Liver (tissue), 9 donors: ENCODE measurements around the gene IL17RD. TPM values are rescaled to one million over a fixed set of nuclear protein-coding genes. Genes with fewer than 3 reads are reported as not detected.

Experiments
- DNase-seq: peaks from one replicate; pipeline ENCODE4 v3.0.0-alpha.2; 2017; ENCODE audit warnings: low spot score
- H3K27ac ChIP-seq, 2 donors: one replicate each; pipeline ENCODE4 v1.7.0; 2013; ENCODE audit warnings: inconsistent platforms in 2 of 2, low read length in 2 of 2, control low read depth in 1 of 2, low read depth in 1 of 2, mild to moderate bottlenecking in 1 of 2
- H3K27me3 ChIP-seq, 4 donors: one replicate each; pipeline versions ENCODE4 v1.6.1 to v1.7.0; 2013; ENCODE audit warnings: low read length in 3 of 4, inconsistent platforms in 1 of 4, mild to moderate bottlenecking in 1 of 4, moderate library complexity in 1 of 4; ENCODE audit not compliant: control insufficient read depth in 4 of 4, insufficient read depth in 4 of 4
- H3K36me3 ChIP-seq, 4 donors: one replicate each; pipeline versions ENCODE4 v1.6.1 to v1.7.0; 2013; ENCODE audit warnings: low read length in 3 of 4, mild to moderate bottlenecking in 3 of 4, low read depth in 1 of 4, moderate library complexity in 1 of 4; ENCODE audit not compliant: control insufficient read depth in 4 of 4, insufficient read depth in 3 of 4
- H3K4me1 ChIP-seq, 4 donors: one replicate each; pipeline versions ENCODE4 v1.6.1 to v1.7.0; 2013; ENCODE audit warnings: low read length in 3 of 4, mild to moderate bottlenecking in 3 of 4, moderate library complexity in 1 of 4; ENCODE audit not compliant: control insufficient read depth in 4 of 4, insufficient read depth in 4 of 4
- H3K4me3 ChIP-seq, 3 donors: one replicate each; pipeline versions ENCODE4 v1.6.1 to v1.7.0; 2013; ENCODE audit warnings: low read length in 3 of 3, control low read depth in 1 of 3, low read depth in 1 of 3, mild to moderate bottlenecking in 1 of 3
- H3K9ac ChIP-seq, 2 donors: one replicate each; pipeline ENCODE4 v1.7.0; 2013; ENCODE audit warnings: low read length in 2 of 2, mild to moderate bottlenecking in 2 of 2, moderate library complexity in 2 of 2, control low read depth in 1 of 2, low read depth in 1 of 2
- H3K9me3 ChIP-seq, 4 donors: one replicate each; pipeline versions ENCODE4 v1.6.1 to v1.7.0; 2013; ENCODE audit warnings: low read length in 3 of 4; ENCODE audit not compliant: control insufficient read depth in 4 of 4
- ATF3 ChIP-seq: IDR thresholded peaks from 2 replicates; pipeline ENCODE4 v1.6.1; 2016; ENCODE audit warnings: antibody characterized with exemption
- CTCF ChIP-seq: fragments of 150-350 bp; IDR thresholded peaks from 2 replicates; pipeline ENCODE4 v1.5.1; 2017; ENCODE audit warnings: improper control_type of control experiment, low read depth, low read length; ENCODE audit not compliant: missing input control
- EGR1 ChIP-seq, 2 donors: IDR thresholded peaks; 2 replicates each; pipeline ENCODE4 v1.6.1; 2016 to 2018; ENCODE audit warnings: antibody characterized with exemption in 2 of 2, low read depth in 2 of 2
- FOXA1 ChIP-seq: IDR thresholded peaks from 2 replicates; pipeline ENCODE4 v1.6.1; 2016; ENCODE audit warnings: antibody characterized with exemption
- FOXA2 ChIP-seq: IDR thresholded peaks from 2 replicates; pipeline ENCODE4 v1.6.1; 2016; ENCODE audit warnings: antibody characterized with exemption
- GABPA ChIP-seq, 2 donors: IDR thresholded peaks in 1 of 2; conservative IDR thresholded peaks in 1 of 2; 2 replicates each; pipeline ENCODE4 v1.6.1; 2016; ENCODE audit warnings: antibody characterized with exemption in 2 of 2, mild to moderate bottlenecking in 1 of 2, moderate library complexity in 1 of 2
- HNF4A ChIP-seq, 2 donors: conservative IDR thresholded peaks; 2 replicates each; pipeline ENCODE4 v1.6.1; 2016; ENCODE audit warnings: antibody characterized with exemption in 2 of 2, mild to moderate bottlenecking in 2 of 2
- JUND ChIP-seq, 2 donors: IDR thresholded peaks; 2 replicates each; pipeline ENCODE4 v1.6.1; 2016; ENCODE audit warnings: antibody characterized with exemption in 2 of 2
- MAX ChIP-seq: IDR thresholded peaks from 2 replicates; pipeline ENCODE4 v1.6.1; 2016; ENCODE audit warnings: antibody characterized with exemption
- NR2F2 ChIP-seq: IDR thresholded peaks from 2 replicates; pipeline ENCODE4 v1.6.1; 2016; ENCODE audit warnings: antibody characterized with exemption
- RAD21 ChIP-seq, 2 donors: IDR thresholded peaks; 2 replicates each; pipeline ENCODE4 v1.6.1; 2016; ENCODE audit warnings: antibody characterized with exemption in 2 of 2, mild to moderate bottlenecking in 2 of 2
- REST ChIP-seq: IDR thresholded peaks from 2 replicates; pipeline ENCODE4 v1.6.1; 2016; ENCODE audit warnings: antibody characterized with exemption, mild to moderate bottlenecking
- RXRA ChIP-seq, 2 donors: IDR thresholded peaks; 2 replicates each; pipeline ENCODE4 v1.6.1; 2017 to 2018; ENCODE audit warnings: antibody characterized with exemption in 2 of 2, mild to moderate bottlenecking in 1 of 2
- SP1 ChIP-seq: IDR thresholded peaks from 2 replicates; pipeline ENCODE4 v1.6.1; 2018; ENCODE audit warnings: antibody characterized with exemption, mild to moderate bottlenecking
- TAF1 ChIP-seq: conservative IDR thresholded peaks from 2 replicates; pipeline ENCODE4 v1.6.1; 2016; ENCODE audit warnings: antibody characterized with exemption, mild to moderate bottlenecking
- YY1 ChIP-seq: IDR thresholded peaks from 2 replicates; pipeline ENCODE4 v1.6.1; 2016; ENCODE audit warnings: antibody characterized with exemption, mild to moderate bottlenecking
- ZBTB33 ChIP-seq: IDR thresholded peaks from 2 replicates; pipeline ENCODE4 v1.6.1; 2016; ENCODE audit warnings: antibody characterized with exemption
- WGBS: extraction: QIAGEN DNeasy Blood & Tissue Kit; methylation state at CpG from one replicate; pipeline ENCODE4 v1.1.7; 2013; 5-methylcytosine and 5-hydroxymethylcytosine counted together
- polyA plus RNA-seq, 2 donors: library from polyadenylated mRNA; stranded (reverse) in 1 of 2; unstranded in 1 of 2; fragments of 200-250 nt in 1 of 2; fragments of >200 nt in 1 of 2; fragmentation: Nextera tagmentation in 1 of 2; extraction: Ambion mirVana in 1 of 2; gene quantifications; one replicate each; pipeline versions ENCODE4 v1.2.1 to v1.2.3, GENCODE V29; 2013 to 2015
- total RNA-seq, 2 donors: library from RNA; depleted of rRNA; stranded (reverse); fragments of >200 nt; gene quantifications; one replicate each; pipeline ENCODE4 v1.2.3, GENCODE V29; 2014
- donor health status: healthy.
- donor health status: healthy.
- donor health status: healthy.
- donor health status: healthy.
- donor health status: healthy.

The IL17RD gene
- total and polyA plus RNA-seq, 4 donors: 0.09 to 0.67 (median 0.32) TPM

GRCh38 chr3:57173687-57174086 lies 8.5 kb upstream of the IL17RD start:
- DNase-seq: no peak
- no peak overlapping the region for H3K9ac ChIP-seq
- H3K27ac ChIP-seq: no peak overlapping the region
- H3K36me3 ChIP-seq: no peaks in the 10 kb centered on the region
- H3K27me3 ChIP-seq: no peaks in the 10 kb centered on the region
- peaks cover 0 to 9% (median 4%) of the 10 kb centered on the region in 4 donors for H3K4me1 ChIP-seq
- no peaks in the 10 kb centered on the region for H3K9me3 ChIP-seq
- TF ChIP-seq FOXA2 (no peak), CTCF (no peak), HNF4A (conservative IDR thresholded peaks at IDR 0.05) (no peak), NR2F2 (no peak), REST (no peak), SP1 (no peak), TAF1 (no peak), ATF3 (no peak), RXRA (IDR thresholded peaks at IDR 0.05) (no peak), GABPA (IDR thresholded peaks at IDR 0.05 in 1 of 2, conservative IDR thresholded peaks at IDR 0.05 in 1 of 2) (no peak), MAX (no peak), EGR1 (IDR thresholded peaks at IDR 0.05; ENCODE audit: low read depth in 2 of 2) (no peak), YY1 (no peak), FOXA1 (no peak), JUND (IDR thresholded peaks at IDR 0.05) (no peak), RAD21 (IDR thresholded peaks at IDR 0.05) (no peak)
- WGBS: 68% methylated on average over 2 of the region's 2 CpGs
- H3K4me3 ChIP-seq: no peak overlapping the region

- no peak for DNase-seq
- Histone ChIP-seq H3K9ac (no peak overlapping the region), H3K9me3 (no peaks in the 10 kb centered on the region), H3K27ac (no peak overlapping the region), H3K4me3 (no peak overlapping the region), H3K4me1 (peaks cover 0 to 9% (median 4%) of the 10 kb centered on the region in 4 donors), H3K27me3 (peaks cover 0 to 3% (median 0%) of the 10 kb centered on the region in 4 donors), H3K36me3 (no peaks in the 10 kb centered on the region)
- TF ChIP-seq YY1 (no peak), HNF4A (conservative IDR thresholded peaks at IDR 0.05) (no peak), NR2F2 (no peak), FOXA2 (no peak), EGR1 (IDR thresholded peaks at IDR 0.05; ENCODE audit: low read depth in 2 of 2) (no peak), ZBTB33 (no peak), SP1 (no peak), MAX (no peak)
- WGBS: 98% methylated on average over 1 of the region's 1 CpG
Measured at GRCh38 chr3:57170946-57171345, 5.8 kb upstream of the IL17RD start.
